ENCODE results near the gene PYCARD.

The PYCARD gene

DNA sequence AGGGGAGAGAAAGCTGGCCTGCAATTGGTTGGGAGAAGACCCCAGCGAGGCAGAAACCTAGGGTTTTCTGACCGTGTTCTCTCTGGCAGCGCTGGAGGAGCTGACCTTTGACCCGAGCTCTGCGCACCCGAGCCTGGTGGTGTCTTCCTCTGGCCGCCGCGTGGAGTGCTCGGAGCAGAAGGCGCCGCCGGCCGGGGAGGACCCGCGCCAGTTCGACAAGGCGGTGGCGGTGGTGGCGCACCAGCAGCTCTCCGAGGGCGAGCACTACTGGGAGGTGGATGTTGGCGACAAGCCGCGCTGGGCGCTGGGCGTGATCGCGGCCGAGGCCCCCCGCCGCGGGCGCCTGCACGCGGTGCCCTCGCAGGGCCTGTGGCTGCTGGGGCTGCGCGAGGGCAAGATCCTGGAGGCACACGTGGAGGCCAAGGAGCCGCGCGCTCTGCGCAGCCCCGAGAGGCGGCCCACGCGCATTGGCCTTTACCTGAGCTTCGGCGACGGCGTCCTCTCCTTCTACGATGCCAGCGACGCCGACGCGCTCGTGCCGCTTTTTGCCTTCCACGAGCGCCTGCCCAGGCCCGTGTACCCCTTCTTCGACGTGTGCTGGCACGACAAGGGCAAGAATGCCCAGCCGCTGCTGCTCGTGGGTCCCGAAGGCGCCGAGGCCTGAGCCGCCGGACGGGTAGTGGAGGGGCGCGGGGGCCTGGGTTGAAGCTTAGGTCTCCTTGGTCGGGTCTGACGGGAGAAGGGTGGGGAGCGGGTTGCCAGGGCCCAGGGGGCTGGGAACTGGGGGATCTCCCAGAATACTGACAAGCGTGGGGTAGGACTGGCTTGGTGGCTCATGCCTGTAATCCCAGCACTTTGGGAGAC, 21.8 kb upstream of the PYCARD start:
- Histone ChIP-seq H3K4me2 (ENCODE audit: low read length) (no peak overlapping the region), H2BK12ac (ENCODE audit: low read length) (no peak overlapping the region), H3K4ac (ENCODE audit: low read depth, low read length) (no peak overlapping the region), H3K9me3 (ENCODE audit: insufficient read depth, low read depth, low read length) (no peaks in the 10 kb centered on the region), H3K27ac (ENCODE audit: low read depth, low read length) (no peak overlapping the region), H3K4me1 (ENCODE audit: control insufficient read depth in 1 of 2, insufficient read depth in 2 of 2, low read length in 2 of 2) (no peaks in the 10 kb centered on the region), H3K27me3 (ENCODE audit: insufficient read depth, low read length) (no peaks in the 10 kb centered on the region), H4K91ac (ENCODE audit: low read depth, low read length) (no peak overlapping the region), H3K14ac (ENCODE audit: low read length) (no peak overlapping the region), H4K12ac (ENCODE audit: low read depth, low read length) (no peak overlapping the region), H3K79me2 (ENCODE audit: control insufficient read depth, insufficient read depth, low read length, poor library complexity) (no peaks in the 10 kb centered on the region), H3K36me3 (ENCODE audit: control insufficient read depth in 1 of 2, insufficient read depth in 2 of 2, low read length in 2 of 2) (no peaks in the 10 kb centered on the region), H3K23ac (ENCODE audit: low read length) (no peak overlapping the region), H3K79me1 (ENCODE audit: low read length) (no peaks in the 10 kb centered on the region), H3K4me3 (ENCODE audit: low read depth, low read length) (no peak overlapping the region), H2AFZ (ENCODE audit: insufficient read depth, low read length, poor library complexity) (no peak overlapping the region), H3K9ac (ENCODE audit: low read length) (no peak overlapping the region), H4K8ac (ENCODE audit: low read depth, low read length) (no peak overlapping the region), H3K18ac (ENCODE audit: low read length) (no peak overlapping the region), H2AK5ac (ENCODE audit: low read length) (no peak overlapping the region), H2BK5ac (ENCODE audit: low read depth, low read length, poor library complexity) (no peak overlapping the region), H2BK120ac (ENCODE audit: insufficient read depth, low read length, poor library complexity) (no peak overlapping the region)
- DNase-seq = no peak
- no CpG with 5 or more reads among the region's 80 CpGs for WGBS (ENCODE audit: extremely low coverage, insufficient coverage, insufficient read length)

DNA sequence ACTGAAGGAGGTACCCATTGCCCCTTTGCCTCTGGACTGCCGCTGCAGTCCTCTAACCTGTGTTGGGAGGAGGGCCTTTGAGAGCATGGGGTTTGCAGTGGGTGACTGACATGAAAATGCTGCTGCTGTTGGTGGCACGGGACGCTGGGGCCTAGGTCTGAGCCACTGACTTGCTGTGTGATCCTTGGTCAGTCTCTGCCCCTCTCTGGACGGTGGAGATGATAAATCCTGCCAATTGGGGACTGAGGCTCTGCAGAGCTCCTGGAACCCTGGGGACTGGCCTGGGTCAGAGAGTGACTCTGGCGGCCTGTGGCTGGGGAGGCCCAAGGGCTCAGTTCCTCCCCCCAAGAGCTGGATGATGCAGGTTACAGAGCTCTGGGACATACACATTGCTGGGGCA, 20.5 kb upstream of the PYCARD start:
- no CpG with 5 or more reads among the region's 5 CpGs for WGBS (ENCODE audit: extremely low coverage, insufficient coverage, insufficient read length)
- Histone ChIP-seq H2BK12ac (ENCODE audit: low read length) (no peak overlapping the region), H3K79me2 (ENCODE audit: control insufficient read depth, insufficient read depth, low read length, poor library complexity) (no peaks in the 10 kb centered on the region), H2AK5ac (ENCODE audit: low read length) (no peak overlapping the region), H3K9me3 (ENCODE audit: insufficient read depth, low read depth, low read length) (peaks cover 2% of the 10 kb centered on the region), H3K4ac (ENCODE audit: low read depth, low read length) (no peak overlapping the region), H3K23ac (ENCODE audit: low read length) (no peak overlapping the region), H3K27ac (ENCODE audit: low read depth, low read length) (no peak overlapping the region), H3K36me3 (ENCODE audit: control insufficient read depth in 1 of 2, insufficient read depth in 2 of 2, low read length in 2 of 2) (no peaks in the 10 kb centered on the region), H3K4me2 (ENCODE audit: low read length) (no peak overlapping the region), H4K91ac (ENCODE audit: low read depth, low read length) (no peak overlapping the region), H3K27me3 (ENCODE audit: insufficient read depth, low read length) (no peaks in the 10 kb centered on the region), H3K9ac (ENCODE audit: low read length) (no peak overlapping the region), H2BK5ac (ENCODE audit: low read depth, low read length, poor library complexity) (no peak overlapping the region), H3K14ac (ENCODE audit: low read length) (no peak overlapping the region), H3K4me3 (ENCODE audit: low read depth, low read length) (no peak overlapping the region), H4K8ac (ENCODE audit: low read depth, low read length) (no peak overlapping the region), H2BK120ac (ENCODE audit: insufficient read depth, low read length, poor library complexity) (no peak overlapping the region), H3K4me1 (ENCODE audit: control insufficient read depth in 1 of 2, insufficient read depth in 2 of 2, low read length in 2 of 2) (no peaks in the 10 kb centered on the region), H4K12ac (ENCODE audit: low read depth, low read length) (no peak overlapping the region), H3K18ac (ENCODE audit: low read length) (no peak overlapping the region), H2AFZ (ENCODE audit: insufficient read depth, low read length, poor library complexity) (no peak overlapping the region), H3K79me1 (ENCODE audit: low read length) (no peaks in the 10 kb centered on the region)
- no peak for DNase-seq

DNA sequence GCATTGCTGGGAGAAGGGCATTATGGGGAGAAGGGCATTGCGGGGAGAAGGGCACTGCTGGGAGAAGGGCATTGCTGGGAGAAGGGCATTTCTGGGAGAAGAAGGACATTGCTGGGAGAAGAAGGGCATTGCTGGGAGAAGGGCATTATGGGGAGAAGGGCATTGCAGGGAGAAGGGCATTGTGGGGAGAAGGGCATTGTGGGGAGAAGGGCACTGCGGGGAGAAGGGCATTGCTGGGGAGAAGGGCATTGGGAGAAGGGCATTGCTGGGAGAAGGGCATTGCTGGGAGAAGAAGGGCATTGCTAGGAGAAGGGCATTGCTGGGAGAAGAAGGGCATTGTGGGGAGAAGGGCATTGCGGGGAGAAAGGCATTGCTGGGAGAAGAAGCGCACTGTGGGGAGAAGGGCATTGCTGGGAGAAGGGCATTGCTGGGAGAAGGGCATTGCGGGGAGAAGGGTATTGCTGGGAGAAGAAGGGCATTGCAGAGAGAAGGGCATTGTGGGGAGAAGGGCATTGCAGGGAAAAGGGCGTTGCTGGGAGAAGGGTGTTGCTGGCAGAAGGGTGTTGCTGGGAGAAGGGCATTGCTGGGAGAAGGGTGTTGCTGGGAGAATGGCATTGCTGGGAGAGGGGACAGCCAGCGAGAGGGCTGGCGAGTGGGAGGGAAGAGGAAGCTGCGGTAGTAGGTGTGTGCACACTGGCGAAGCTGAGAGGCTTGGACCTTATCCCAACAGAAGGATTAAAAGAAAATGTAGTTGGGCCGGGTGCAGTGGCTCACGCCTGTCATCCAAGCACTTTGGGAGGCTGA, 19.0 kb upstream of the PYCARD start:
- no peak overlapping the region for H4K12ac ChIP-seq (ENCODE audit: low read depth, low read length)
- H3K4me3 ChIP-seq (ENCODE audit: low read depth, low read length) = no peak overlapping the region
- peaks cover 7% of the 10 kb centered on the region for H3K9me3 ChIP-seq (ENCODE audit: insufficient read depth, low read depth, low read length)
- H3K27ac ChIP-seq (ENCODE audit: low read depth, low read length) = no peak overlapping the region
- no peak for DNase-seq
- H3K4ac ChIP-seq (ENCODE audit: low read depth, low read length) = no peak overlapping the region
- no peaks in the 10 kb centered on the region for H3K79me2 ChIP-seq (ENCODE audit: control insufficient read depth, insufficient read depth, low read length, poor library complexity)
- H3K18ac ChIP-seq (ENCODE audit: low read length) = no peak overlapping the region
- no peak overlapping the region for H2AK5ac ChIP-seq (ENCODE audit: low read length)
- no peaks in the 10 kb centered on the region for H3K79me1 ChIP-seq (ENCODE audit: low read length)
- no peak overlapping the region for H2AFZ ChIP-seq (ENCODE audit: insufficient read depth, low read length, poor library complexity)
- H3K23ac ChIP-seq (ENCODE audit: low read length) = no peak overlapping the region
- no peaks in the 10 kb centered on the region for H3K4me1 ChIP-seq (ENCODE audit: control insufficient read depth in 1 of 2, insufficient read depth in 2 of 2, low read length in 2 of 2)
- no CpG with 5 or more reads among the region's 12 CpGs for WGBS (ENCODE audit: extremely low coverage, insufficient coverage, insufficient read length)
- H3K36me3 ChIP-seq (ENCODE audit: control insufficient read depth in 1 of 2, insufficient read depth in 2 of 2, low read length in 2 of 2) = no peaks in the 10 kb centered on the region
- H3K27me3 ChIP-seq (ENCODE audit: insufficient read depth, low read length) = peaks cover 12% of the 10 kb centered on the region
- no peak overlapping the region for H4K91ac ChIP-seq (ENCODE audit: low read depth, low read length)
- H3K14ac ChIP-seq (ENCODE audit: low read length) = no peak overlapping the region
- no peak overlapping the region for H3K4me2 ChIP-seq (ENCODE audit: low read length)
- H2BK120ac ChIP-seq (ENCODE audit: insufficient read depth, low read length, poor library complexity) = no peak overlapping the region
- no peak overlapping the region for H2BK12ac ChIP-seq (ENCODE audit: low read length)
- H4K8ac ChIP-seq (ENCODE audit: low read depth, low read length) = no peak overlapping the region
- no peak overlapping the region for H3K9ac ChIP-seq (ENCODE audit: low read length)
- H2BK5ac ChIP-seq (ENCODE audit: low read depth, low read length, poor library complexity) = no peak overlapping the region

DNA sequence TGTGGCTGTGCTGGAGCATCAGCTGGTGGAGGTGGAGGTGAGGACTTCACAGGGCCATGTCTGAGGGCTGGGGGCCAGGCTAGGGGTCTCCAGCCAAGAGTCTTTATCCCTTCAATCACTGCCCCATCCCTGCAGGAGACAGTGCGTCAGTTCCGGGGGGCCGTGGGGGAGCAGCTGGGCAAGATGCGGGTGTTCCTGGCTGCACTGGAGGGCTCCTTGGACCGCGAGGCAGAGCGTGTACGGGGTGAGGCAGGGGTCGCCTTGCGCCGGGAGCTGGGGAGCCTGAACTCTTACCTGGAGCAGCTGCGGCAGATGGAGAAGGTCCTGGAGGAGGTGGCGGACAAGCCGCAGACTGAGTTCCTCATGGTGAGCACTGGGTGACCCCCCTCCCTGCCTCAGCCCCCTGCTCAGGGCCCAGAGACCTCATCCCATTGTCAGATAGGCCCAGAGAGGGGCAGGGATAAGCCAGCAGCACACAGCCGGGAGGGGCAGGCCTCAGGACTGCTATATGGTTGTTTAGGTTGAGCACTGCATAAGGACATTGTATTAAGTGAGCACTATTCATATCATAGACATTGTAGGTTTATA, 16.7 kb upstream of the PYCARD start:
- Histone ChIP-seq H2BK5ac (ENCODE audit: low read depth, low read length, poor library complexity) (no peak overlapping the region), H3K18ac (ENCODE audit: low read length) (no peak overlapping the region), H4K8ac (ENCODE audit: low read depth, low read length) (no peak overlapping the region), H3K36me3 (ENCODE audit: control insufficient read depth in 1 of 2, insufficient read depth in 2 of 2, low read length in 2 of 2) (no peaks in the 10 kb centered on the region), H3K79me2 (ENCODE audit: control insufficient read depth, insufficient read depth, low read length, poor library complexity) (no peaks in the 10 kb centered on the region), H4K91ac (ENCODE audit: low read depth, low read length) (no peak overlapping the region), H2AFZ (ENCODE audit: insufficient read depth, low read length, poor library complexity) (no peak overlapping the region), H3K9ac (ENCODE audit: low read length) (no peak overlapping the region), H3K27me3 (ENCODE audit: insufficient read depth, low read length) (peaks cover 35% of the 10 kb centered on the region), H3K4ac (ENCODE audit: low read depth, low read length) (no peak overlapping the region), H3K9me3 (ENCODE audit: insufficient read depth, low read depth, low read length) (peaks cover 7% of the 10 kb centered on the region), H3K14ac (ENCODE audit: low read length) (no peak overlapping the region), H2BK120ac (ENCODE audit: insufficient read depth, low read length, poor library complexity) (no peak overlapping the region), H2BK12ac (ENCODE audit: low read length) (no peak overlapping the region), H2AK5ac (ENCODE audit: low read length) (no peak overlapping the region), H3K23ac (ENCODE audit: low read length) (no peak overlapping the region), H3K4me1 (ENCODE audit: control insufficient read depth in 1 of 2, insufficient read depth in 2 of 2, low read length in 2 of 2) (peaks cover 5 to 9% of the 10 kb centered on the region in 2 experiments), H4K12ac (ENCODE audit: low read depth, low read length) (no peak overlapping the region), H3K4me3 (ENCODE audit: low read depth, low read length) (no peak overlapping the region), H3K79me1 (ENCODE audit: low read length) (no peaks in the 10 kb centered on the region), H3K27ac (ENCODE audit: low read depth, low read length) (no peak overlapping the region), H3K4me2 (ENCODE audit: low read length) (no peak overlapping the region)
- DNase-seq = no peak
- no CpG with 5 or more reads among the region's 15 CpGs for WGBS (ENCODE audit: extremely low coverage, insufficient coverage, insufficient read length)
